GM12878 (cell line): ENCODE results near the gene DDX4. TPM values are rescaled to one million over a fixed set of nuclear protein-coding genes. Genes with fewer than 3 reads are reported as not detected.

Source experiments
- ATAC-seq: fragments of 200-7000 bp; cut with Tn5 transposase; 3 replicates; pipeline ENCODE4 v1.9.1; 2020; ENCODE audit warnings: mild to moderate bottlenecking, moderate library complexity
- BruUV-seq: library from RNA; stranded (reverse); fragments of 400-500 nt; replicated peaks from 2 replicates; lab custom pipeline; 2021; lab: Mats Ljungman, UMichigan
- CTCF ChIA-PET: fragments of 300-600 bp; sonication (Branson Sonifier 250); formaldehyde crosslinking; extraction: SDS; loops from one replicate; lab custom pipeline; 2021; ENCODE audit warnings: inconsistent platforms; lab: Yijun Ruan, JAX
- POLR2A ChIA-PET: fragments of 350-600 bp; formaldehyde crosslinking; extraction: SDS; loops from one replicate; lab custom pipeline; 2021; ENCODE audit warnings: inconsistent platforms; lab: Charles Lee
- RAD21 ChIA-PET: fragments of 300-600 bp; sonication (Branson Sonifier 250); formaldehyde crosslinking; loops from one replicate; lab custom pipeline; 2023; ENCODE audit warnings: antibody characterized with exemption; ENCODE audit not compliant: unreplicated experiment; lab: Charles Lee
- SMC1A ChIA-PET: fragments of 300-600 bp; sonication (Branson Sonifier 250); formaldehyde crosslinking; loops from one replicate; lab custom pipeline; 2023; ENCODE audit not compliant: unreplicated experiment, uncharacterized antibody; lab: Charles Lee
- DNase-seq: peaks from one replicate; pipeline ENCODE4 v3.0.0-alpha.2; 2011; ENCODE audit warnings: low read depth, low spot score
- FAIRE-seq: peaks from 3 replicates; lab custom pipeline; 2011; peaks lifted over from hg19 to GRCh38; lab: Jason Lieb, UNC
- H2AFZ ChIP-seq: 2 replicates; pipeline ENCODE4 v1.6.0; 2011; ENCODE audit warnings: low read depth, low read length, control low read depth; ENCODE audit not compliant: control insufficient read depth
- H3K27ac ChIP-seq: 2 replicates; pipeline ENCODE4 v1.5.1; 2011; ENCODE audit warnings: control low read depth; ENCODE audit not compliant: control insufficient read depth, insufficient read depth
- H3K27me3 ChIP-seq, 2 experiments: replicated peaks in 1 of 2; 2 replicates each; pipeline versions ENCODE4 v1.6.0 to v1.6.1; 2011; ENCODE audit warnings: low read length in 1 of 2; ENCODE audit not compliant: control insufficient read depth in 2 of 2, insufficient read depth in 2 of 2
- H3K36me3 ChIP-seq, 2 experiments: 2 replicates each; pipeline ENCODE4 v1.5.1; 2011; ENCODE audit warnings: low read length in 1 of 2; ENCODE audit not compliant: control insufficient read depth in 2 of 2, insufficient read depth in 2 of 2
- H3K4me1 ChIP-seq: 2 replicates; pipeline ENCODE4 v1.6.1; 2011; ENCODE audit warnings: mild to moderate bottlenecking, low read length, moderate library complexity, mixed read lengths; ENCODE audit not compliant: control insufficient read depth, insufficient read depth
- H3K4me2 ChIP-seq: 2 replicates; pipeline ENCODE4 v1.6.0; 2011; ENCODE audit warnings: control low read depth; ENCODE audit not compliant: control insufficient read depth, insufficient read depth
- H3K4me3 ChIP-seq: fragments of 200-600 bp; sonication (generic); 2 replicates; pipeline ENCODE4 v1.5.1; 2016
- H3K79me2 ChIP-seq: 2 replicates; pipeline ENCODE4 v1.6.0; 2011; ENCODE audit warnings: low read length; ENCODE audit not compliant: control insufficient read depth, insufficient read depth
- H3K9ac ChIP-seq: 2 replicates; pipeline ENCODE4 v1.8.0; 2011; ENCODE audit warnings: low read length, control low read depth, mixed read lengths; ENCODE audit not compliant: control insufficient read depth, insufficient read depth
- H3K9me3 ChIP-seq: replicated peaks from 3 replicates; pipeline ENCODE4 v1.5.1; 2011; ENCODE audit warnings: mild to moderate bottlenecking, low read length; ENCODE audit not compliant: control insufficient read depth, insufficient read depth
- H4K20me1 ChIP-seq: 2 replicates; pipeline ENCODE4 v1.6.0; 2011; ENCODE audit not compliant: control insufficient read depth, insufficient read depth
- CBX5 ChIP-seq: sonication (generic); IDR thresholded peaks from 2 replicates; pipeline ENCODE4 v1.6.1; 2016; ENCODE audit warnings: low read depth, moderate library complexity, mild to moderate bottlenecking, inconsistent platforms
- EGR1 ChIP-seq, 2 experiments: IDR thresholded peaks; 1 replicate in 1 of 2; 2 replicates in 1 of 2; pipeline ENCODE4 v1.6.1; 2011 to 2012; ENCODE audit warnings: low read depth in 2 of 2, low read length in 2 of 2, borderline replicate concordance in 1 of 2, mild to moderate bottlenecking in 1 of 2, moderate library complexity in 1 of 2
- GABPA ChIP-seq: IDR thresholded peaks from 2 replicates; pipeline ENCODE4 v1.6.1; 2014; ENCODE audit warnings: antibody characterized with exemption, low read depth, mild to moderate bottlenecking, inconsistent platforms
- IRF3 ChIP-seq: fragments of 450-650 bp; IDR thresholded peaks from 2 replicates; pipeline ENCODE4 v1.6.1; 2014; ENCODE audit warnings: mild to moderate bottlenecking
- KAT2A ChIP-seq: conservative IDR thresholded peaks from 2 replicates; pipeline ENCODE4 v1.6.1; 2011; ENCODE audit warnings: low read depth, low read length; ENCODE audit not compliant: control insufficient read depth
- MYB ChIP-seq: fragments of 150-350 bp; IDR thresholded peaks from 2 replicates; pipeline ENCODE4 v1.6.1; 2014; ENCODE audit warnings: mild to moderate bottlenecking, low read depth, low read length, borderline replicate concordance
- NFXL1 ChIP-seq: fragments of 450-650 bp; IDR thresholded peaks from 2 replicates; pipeline ENCODE4 v1.6.1; 2017; ENCODE audit warnings: antibody characterized with exemption, mild to moderate bottlenecking, borderline replicate concordance
- RELB ChIP-seq: fragments of 450-650 bp; IDR thresholded peaks from 2 replicates; pipeline ENCODE4 v1.6.1; 2017; ENCODE audit warnings: low read depth, mild to moderate bottlenecking, moderate library complexity
- SUZ12 ChIP-seq: fragments of 200-600 bp; sonication (generic); IDR thresholded peaks from one replicate; pipeline ENCODE4 v1.6.1; 2018; ENCODE audit warnings: antibody characterized with exemption, mild to moderate bottlenecking; ENCODE audit not compliant: unreplicated experiment
- ZNF622 ChIP-seq: fragments of 450-650 bp; IDR thresholded peaks from 2 replicates; pipeline ENCODE4 v1.6.1; 2017; ENCODE audit warnings: mild to moderate bottlenecking, inconsistent platforms
- WGBS: methylation state at CpG from one replicate; pipeline ENCODE4 v1.1.6; 2016; ENCODE audit warnings: low lambda C conversion rate; ENCODE audit not compliant: insufficient replicate concordance, insufficient coverage; ENCODE audit errors: missing lambda C conversion rate; 5-methylcytosine and 5-hydroxymethylcytosine counted together
- in situ Hi-C: fragments of 300-500 bp; cut with MboI; formaldehyde crosslinking; loops from 9 replicates; pipeline ENCODE4 v1.14.3; 2018; ENCODE audit warnings: mixed read lengths
- intact Hi-C: fragments of 100-400 bp; cut with micrococcal nuclease; formaldehyde crosslinking; loops from one replicate; pipeline ENCODE4 v1.14.2; 2022; ENCODE audit not compliant: unreplicated experiment
- polyA plus RNA-seq, 11 experiments: library from polyadenylated mRNA; depleted of rRNA in 4 of 11; unstranded in 6 of 11; stranded (reverse) in 5 of 11; fragments of >200 nt; fragmentation: Nextera tagmentation in 4 of 11; fragmentation: Illumina TruSeq in 1 of 11; extraction: Ambion mirVana in 4 of 11; extraction: Trizol in 1 of 11; gene quantifications; 1 replicate in 1 of 11; 2 replicates in 10 of 11; pipeline versions ENCODE4 v1.2.1 to v1.2.3, GENCODE V29; 2011 to 2016; ENCODE audit warnings: inconsistent platforms in 2 of 11, missing spikeins in 2 of 11, low read depth in 1 of 11
- total RNA-seq, 4 experiments: library from RNA; depleted of rRNA in 3 of 4; stranded (reverse); fragments of >200 nt in 3 of 4; fragmentation: Illumina TruSeq in 1 of 4; extraction: Trizol in 1 of 4; gene quantifications; 2 replicates each; pipeline versions ENCODE4 v1.2.1 to v1.2.3, GENCODE V29; 2013 to 2021

Gene DDX4
- total and polyA plus RNA-seq, 10 of the 15 experiments (the other 5 are each of a cell fraction or from before 2014, with no cell fraction given) = 0.05 to 0.36 (median 0.09) TPM; not detected in 4

GRCh38 chr5:55700745-55701144 is 37.1 kb upstream of the DDX4 start:
- no peak for ATAC-seq
- SMC1A ChIA-PET = interaction anchor here (0.7 to 0.8 kb wide), 2 partner anchors 9 to 208 kb away, joined by 3 to 7 read pairs; no protein-coding TSS in a partner anchor
- intact Hi-C loops = no loop called here

More at GRCh38 chr5:55700745-55701144, 37.1 kb upstream of the DDX4 start:
- H3K79me2 ChIP-seq = no peaks in the 10 kb centered on the region
- H4K20me1 ChIP-seq = no peaks in the 10 kb centered on the region
- POLR2A ChIA-PET = interaction anchor here (1.5 kb wide), 1 partner anchor 12 kb away, joined by 5 read pairs; the partner anchor contains the start of gene SLC38A9
- H3K9ac ChIP-seq = no peak overlapping the region
- CTCF ChIA-PET = interaction anchor here (1.0 to 3.1 kb wide), 2 partner anchors 9 to 44 kb away, joined by 3 to 21 read pairs; no protein-coding TSS in a partner anchor
- TSS peak; percentile 24 for BruUV-seq
- H3K4me1 ChIP-seq = peaks cover 20% of the 10 kb centered on the region
- no peaks in the 10 kb centered on the region for H3K27me3 ChIP-seq
- H2AFZ ChIP-seq = no peak overlapping the region
- 100% methylated on average over 1 of the region's 2 CpGs for WGBS
- DNase-seq = no peak
- RAD21 ChIA-PET = interaction anchor here (0.5 to 1.3 kb wide), 3 partner anchors 9 to 1605 kb away, joined by 3 to 4 read pairs (median 4); no protein-coding TSS in a partner anchor
- no peak for FAIRE-seq
- H3K4me2 ChIP-seq = no peak overlapping the region
- TF ChIP-seq IRF3 (no peak), ZNF622 (no peak), MYB (no peak), KAT2A (no peak), SUZ12 (no peak), CBX5 (no peak), RELB (no peak), EGR1 (IDR thresholded peaks at IDR 0.05; ENCODE audit: borderline replicate concordance in 1 of 2, low read depth in 2 of 2, low read length in 2 of 2) (no peak), NFXL1 (no peak), GABPA (no peak)
- TF ChIP-seq, all 136 proteins: peak for 0
- Histone ChIP-seq H3K9me3 (peaks cover 2% of the 10 kb centered on the region; the same call in 2 of the 3 replicates), H3K27ac (no peak overlapping the region), H3K36me3 (no peaks in the 10 kb centered on the region; a peak in 1 of 4 replicates), H3K4me3 (no peak overlapping the region)
- in situ Hi-C loops = no loop called here
